ENCODE data around the gene PLA2G15. TPM values are rescaled to one million over a fixed set of nuclear protein-coding genes. Genes with fewer than 3 reads are reported as not detected.

The PLA2G15 gene
- total and polyA plus RNA-seq, 2 of the 13 experiments (the other 11 are each of a cell fraction or from before 2014, with no cell fraction given): 14.4 to 23.7 TPM

DNA sequence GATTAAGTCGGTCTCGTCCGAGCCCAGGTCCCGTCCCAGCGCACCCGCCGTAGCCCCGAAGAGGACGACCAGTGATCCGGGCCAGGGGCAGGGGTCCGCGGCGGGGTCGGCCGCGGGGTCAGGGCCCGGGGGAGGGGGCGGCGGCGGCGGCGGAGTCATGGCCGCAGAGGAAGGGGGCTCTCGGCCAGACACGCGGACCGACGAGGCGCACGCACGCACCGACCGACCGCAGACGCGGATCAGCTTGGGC, 9.4 kb upstream of the PLA2G15 start, which contains the start of gene ESRP2 (continued):
- TF ChIP-seq, protein P1, sequence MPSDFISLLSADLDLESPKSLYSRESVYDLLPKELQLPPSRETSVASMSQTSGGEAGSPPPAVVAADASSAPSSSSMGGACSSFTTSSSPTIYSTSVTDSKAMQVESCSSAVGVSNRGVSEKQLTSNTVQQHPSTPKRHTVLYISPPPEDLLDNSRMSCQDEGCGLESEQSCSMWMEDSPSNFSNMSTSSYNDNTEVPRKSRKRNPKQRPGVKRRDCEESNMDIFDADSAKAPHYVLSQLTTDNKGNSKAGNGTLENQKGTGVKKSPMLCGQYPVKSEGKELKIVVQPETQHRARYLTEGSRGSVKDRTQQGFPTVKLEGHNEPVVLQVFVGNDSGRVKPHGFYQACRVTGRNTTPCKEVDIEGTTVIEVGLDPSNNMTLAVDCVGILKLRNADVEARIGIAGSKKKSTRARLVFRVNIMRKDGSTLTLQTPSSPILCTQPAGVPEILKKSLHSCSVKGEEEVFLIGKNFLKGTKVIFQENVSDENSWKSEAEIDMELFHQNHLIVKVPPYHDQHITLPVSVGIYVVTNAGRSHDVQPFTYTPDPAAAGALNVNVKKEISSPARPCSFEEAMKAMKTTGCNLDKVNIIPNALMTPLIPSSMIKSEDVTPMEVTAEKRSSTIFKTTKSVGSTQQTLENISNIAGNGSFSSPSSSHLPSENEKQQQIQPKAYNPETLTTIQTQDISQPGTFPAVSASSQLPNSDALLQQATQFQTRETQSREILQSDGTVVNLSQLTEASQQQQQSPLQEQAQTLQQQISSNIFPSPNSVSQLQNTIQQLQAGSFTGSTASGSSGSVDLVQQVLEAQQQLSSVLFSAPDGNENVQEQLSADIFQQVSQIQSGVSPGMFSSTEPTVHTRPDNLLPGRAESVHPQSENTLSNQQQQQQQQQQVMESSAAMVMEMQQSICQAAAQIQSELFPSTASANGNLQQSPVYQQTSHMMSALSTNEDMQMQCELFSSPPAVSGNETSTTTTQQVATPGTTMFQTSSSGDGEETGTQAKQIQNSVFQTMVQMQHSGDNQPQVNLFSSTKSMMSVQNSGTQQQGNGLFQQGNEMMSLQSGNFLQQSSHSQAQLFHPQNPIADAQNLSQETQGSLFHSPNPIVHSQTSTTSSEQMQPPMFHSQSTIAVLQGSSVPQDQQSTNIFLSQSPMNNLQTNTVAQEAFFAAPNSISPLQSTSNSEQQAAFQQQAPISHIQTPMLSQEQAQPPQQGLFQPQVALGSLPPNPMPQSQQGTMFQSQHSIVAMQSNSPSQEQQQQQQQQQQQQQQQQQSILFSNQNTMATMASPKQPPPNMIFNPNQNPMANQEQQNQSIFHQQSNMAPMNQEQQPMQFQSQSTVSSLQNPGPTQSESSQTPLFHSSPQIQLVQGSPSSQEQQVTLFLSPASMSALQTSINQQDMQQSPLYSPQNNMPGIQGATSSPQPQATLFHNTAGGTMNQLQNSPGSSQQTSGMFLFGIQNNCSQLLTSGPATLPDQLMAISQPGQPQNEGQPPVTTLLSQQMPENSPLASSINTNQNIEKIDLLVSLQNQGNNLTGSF (CRISPR knock-in tag; IDR thresholded peaks at IDR 0.05): no peak
- TF ChIP-seq ZFP82 (CRISPR knock-in tag; IDR thresholded peaks at IDR 0.05; ENCODE audit: borderline replicate concordance): 0 out of 2 replicates have a peak, but pooled peaks have one; percentile 23
- 0 out of 2 replicates have a peak, but pooled peaks have one; percentile 14 for TF ChIP-seq ZBTB1 (CRISPR knock-in tag; IDR thresholded peaks at IDR 0.05; ENCODE audit: borderline replicate concordance)
- TF ChIP-seq REXO4 (CRISPR knock-in tag; IDR thresholded peaks at IDR 0.05; ENCODE audit: borderline replicate concordance): no peak
- TF ChIP-seq, protein P2, sequence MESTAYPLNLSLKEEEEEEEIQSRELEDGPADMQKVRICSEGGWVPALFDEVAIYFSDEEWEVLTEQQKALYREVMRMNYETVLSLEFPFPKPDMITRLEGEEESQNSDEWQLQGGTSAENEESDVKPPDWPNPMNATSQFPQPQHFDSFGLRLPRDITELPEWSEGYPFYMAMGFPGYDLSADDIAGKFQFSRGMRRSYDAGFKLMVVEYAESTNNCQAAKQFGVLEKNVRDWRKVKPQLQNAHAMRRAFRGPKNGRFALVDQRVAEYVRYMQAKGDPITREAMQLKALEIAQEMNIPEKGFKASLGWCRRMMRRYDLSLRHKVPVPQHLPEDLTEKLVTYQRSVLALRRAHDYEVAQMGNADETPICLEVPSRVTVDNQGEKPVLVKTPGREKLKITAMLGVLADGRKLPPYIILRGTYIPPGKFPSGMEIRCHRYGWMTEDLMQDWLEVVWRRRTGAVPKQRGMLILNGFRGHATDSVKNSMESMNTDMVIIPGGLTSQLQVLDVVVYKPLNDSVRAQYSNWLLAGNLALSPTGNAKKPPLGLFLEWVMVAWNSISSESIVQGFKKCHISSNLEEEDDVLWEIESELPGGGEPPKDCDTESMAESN (CRISPR knock-in tag; conservative IDR thresholded peaks at IDR 0.05): no peak
- TF ChIP-seq EED (CRISPR knock-in tag; IDR thresholded peaks at IDR 0.05): peak; percentile 6; the same call in 1 of the 2 replicates
- TF ChIP-seq NONO (IDR thresholded peaks at IDR 0.05): no peak
- TF ChIP-seq NONO (CRISPR knock-in tag; conservative IDR thresholded peaks at IDR 0.05): peak; percentile 17; the same call in 1 of the 2 replicates
- no peak for TF ChIP-seq AGO2 (optimal IDR thresholded peaks at IDR 0.05; ENCODE audit: low read depth, low read length)
- 0 out of 4 replicates have a peak, but pooled peaks of 1 of the 2 experiments have one; percentile 3 for TF ChIP-seq POLR2A (IDR thresholded peaks at IDR 0.05; ENCODE audit: insufficient read depth in 1 of 2, low read depth in 2 of 2, low read length in 2 of 2)
- TF ChIP-seq ESRRA (CRISPR knock-in tag; IDR thresholded peaks at IDR 0.05; ENCODE audit: low read depth): peak; percentile 9; the same call in 1 of the 2 replicates
- peak; percentile 36; the same call in 1 of the 2 replicates for TF ChIP-seq NR2C2 (CRISPR knock-in tag; IDR thresholded peaks at IDR 0.05; ENCODE audit: borderline replicate concordance)
- no peak for TF ChIP-seq TCF12 (IDR thresholded peaks at IDR 0.05)
- peak; percentile 37; the same call in 1 of the 2 replicates for TF ChIP-seq TCF12 (CRISPR knock-in tag; IDR thresholded peaks at IDR 0.05)
- no peak for TF ChIP-seq ARNT (IDR thresholded peaks at IDR 0.05)
- 0 out of 2 replicates have a peak, but pooled peaks have one; percentile 13 for TF ChIP-seq ATF5 (CRISPR knock-in tag; IDR thresholded peaks at IDR 0.05; ENCODE audit: low read depth)
- TF ChIP-seq TSC22D2 (CRISPR knock-in tag; IDR thresholded peaks at IDR 0.05; ENCODE audit: borderline replicate concordance): no peak
- TF ChIP-seq ZNF383 (CRISPR knock-in tag; IDR thresholded peaks at IDR 0.05; ENCODE audit: borderline replicate concordance): 0 out of 2 replicates have a peak, but pooled peaks have one; percentile 11
- TF ChIP-seq ZNF44 (CRISPR knock-in tag; IDR thresholded peaks at IDR 0.05): no peak
- TF ChIP-seq, protein P3, sequence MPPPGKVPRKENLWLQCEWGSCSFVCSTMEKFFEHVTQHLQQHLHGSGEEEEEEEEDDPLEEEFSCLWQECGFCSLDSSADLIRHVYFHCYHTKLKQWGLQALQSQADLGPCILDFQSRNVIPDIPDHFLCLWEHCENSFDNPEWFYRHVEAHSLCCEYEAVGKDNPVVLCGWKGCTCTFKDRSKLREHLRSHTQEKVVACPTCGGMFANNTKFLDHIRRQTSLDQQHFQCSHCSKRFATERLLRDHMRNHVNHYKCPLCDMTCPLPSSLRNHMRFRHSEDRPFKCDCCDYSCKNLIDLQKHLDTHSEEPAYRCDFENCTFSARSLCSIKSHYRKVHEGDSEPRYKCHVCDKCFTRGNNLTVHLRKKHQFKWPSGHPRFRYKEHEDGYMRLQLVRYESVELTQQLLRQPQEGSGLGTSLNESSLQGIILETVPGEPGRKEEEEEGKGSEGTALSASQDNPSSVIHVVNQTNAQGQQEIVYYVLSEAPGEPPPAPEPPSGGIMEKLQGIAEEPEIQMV (CRISPR knock-in tag; IDR thresholded peaks at IDR 0.05; ENCODE audit: low read depth): peak; percentile 86
- no peak for TF ChIP-seq CAMTA2 (CRISPR knock-in tag; IDR thresholded peaks at IDR 0.05; ENCODE audit: borderline replicate concordance)
- peak; percentile 42; the same call in 1 of the 2 replicates for TF ChIP-seq PHF8 (CRISPR knock-in tag; IDR thresholded peaks at IDR 0.05)
- TF ChIP-seq SMAD3 (CRISPR knock-in tag; IDR thresholded peaks at IDR 0.05): peak; percentile 25

Data from HepG2 (cell line).